Smooth muscle cell (in vitro differentiated cells): ENCODE measurements around the gene FHIT. TPM values are rescaled to one million over a fixed set of nuclear protein-coding genes. Genes with fewer than 3 reads are reported as not detected.

ENCODE experiments used
- DNase-seq: peaks from one replicate; lab custom pipeline; 2025; ENCODE audit not compliant: unreplicated experiment; lab: John Stamatoyannopoulos, UW
- H2AFZ ChIP-seq: fragments of 200-600 bp; sonication (generic); 2 replicates; pipeline ENCODE4 v1.6.0; 2016; ENCODE audit warnings: antibody characterized with exemption, low read depth, mild to moderate bottlenecking
- H3F3A ChIP-seq: fragments of 200-600 bp; sonication (generic); 2 replicates; pipeline ENCODE4 v1.6.0; 2017; ENCODE audit warnings: antibody characterized with exemption, low read depth
- H3K27ac ChIP-seq: fragments of 200-600 bp; sonication (generic); 2 replicates; pipeline ENCODE4 v1.5.1; 2016; ENCODE audit warnings: low read depth, mild to moderate bottlenecking
- H3K27me3 ChIP-seq: fragments of 200-600 bp; sonication (generic); 2 replicates; pipeline ENCODE4 v1.6.1; 2016; ENCODE audit warnings: low read depth, mild to moderate bottlenecking
- H3K36me3 ChIP-seq: fragments of 200-600 bp; sonication (generic); 2 replicates; pipeline ENCODE4 v1.5.1; 2016; ENCODE audit warnings: low read depth
- H3K4me1 ChIP-seq: fragments of 200-600 bp; sonication (generic); 2 replicates; pipeline ENCODE4 v1.5.1; 2016; ENCODE audit warnings: low read depth
- H3K4me2 ChIP-seq: fragments of 200-600 bp; sonication (generic); 2 replicates; pipeline ENCODE4 v1.6.0; 2016; ENCODE audit warnings: mild to moderate bottlenecking
- H3K4me3 ChIP-seq: fragments of 200-600 bp; sonication (generic); 2 replicates; pipeline ENCODE4 v1.5.1; 2016; ENCODE audit warnings: mild to moderate bottlenecking
- H3K79me2 ChIP-seq: fragments of 200-600 bp; sonication (generic); 2 replicates; pipeline ENCODE4 v1.6.0; 2016; ENCODE audit warnings: low read depth, mild to moderate bottlenecking
- H3K9ac ChIP-seq: fragments of 200-600 bp; sonication (generic); 2 replicates; pipeline ENCODE4 v1.6.0; 2016; ENCODE audit warnings: low read depth
- H3K9me3 ChIP-seq: fragments of 200-600 bp; sonication (generic); replicated peaks from 2 replicates; pipeline ENCODE4 v1.5.1; 2016; ENCODE audit warnings: low read depth
- H4K20me1 ChIP-seq: fragments of 200-600 bp; sonication (generic); 2 replicates; pipeline ENCODE4 v1.6.0; 2016; ENCODE audit warnings: low read depth
- CTCF ChIP-seq: fragments of 200-600 bp; sonication (generic); IDR thresholded peaks from 2 replicates; pipeline ENCODE4 v1.5.1; 2017; ENCODE audit warnings: borderline replicate concordance, mild to moderate bottlenecking, antibody characterized with exemption; ENCODE audit not compliant: insufficient read depth, poor library complexity, severe bottlenecking
- WGBS: methylation state at CpG from one replicate; pipeline ENCODE4 v1.1.7; 2016; ENCODE audit warnings: low lambda C conversion rate; 5-methylcytosine and 5-hydroxymethylcytosine counted together
- polyA plus RNA-seq: library from polyadenylated mRNA; unstranded; fragments of >200 nt; fragmentation: Nextera tagmentation; extraction: Ambion mirVana; gene quantifications from 2 replicates; pipeline ENCODE4 v1.2.1, GENCODE V29; 2016
- total RNA-seq: library from RNA; depleted of rRNA; stranded (reverse); fragments of >200 nt; gene quantifications from 2 replicates; pipeline ENCODE4 v1.2.3, GENCODE V29; 2014

Gene FHIT
- total and polyA plus RNA-seq, 2 experiments from 2014 or later = 5.9 to 6.7 TPM

GRCh38 chr3:60698117-60698516 lies 553.1 kb downstream of the FHIT start:
- 74% methylated on average over 3 of the region's 3 CpGs for WGBS
- peaks cover 18% of the 10 kb centered on the region for H3K4me1 ChIP-seq

DNA sequence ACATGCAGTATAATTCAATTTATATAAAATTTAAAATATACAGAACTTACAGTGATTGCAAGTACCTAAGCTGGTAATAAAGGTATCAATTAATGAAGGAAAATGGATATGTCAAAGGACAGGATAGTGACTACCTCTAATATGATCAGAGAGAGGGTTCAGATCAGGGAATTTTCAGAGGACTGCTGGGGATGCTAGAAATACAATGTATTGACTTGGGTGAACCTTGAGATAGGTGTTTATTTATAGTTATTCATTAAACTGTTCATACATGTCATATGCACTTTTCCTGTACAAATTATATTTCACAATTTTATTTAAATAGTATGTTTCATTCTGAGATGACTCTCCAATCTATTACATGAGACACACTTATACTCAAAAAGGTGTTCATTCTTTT lies 554.1 kb downstream of the FHIT start:
- no peaks in the 10 kb centered on the region for H3K36me3 ChIP-seq
- H4K20me1 ChIP-seq = no peaks in the 10 kb centered on the region
- no peaks in the 10 kb centered on the region for H3K27me3 ChIP-seq
- peaks cover 6% of the 10 kb centered on the region for H3K9me3 ChIP-seq
- H3K4me3 ChIP-seq = no peak overlapping the region
- no peak for TF ChIP-seq CTCF
- H3K4me1 ChIP-seq = peaks cover 18% of the 10 kb centered on the region
- no peaks in the 10 kb centered on the region for H3K79me2 ChIP-seq
- no peak overlapping the region for H3K4me2 ChIP-seq
- H2AFZ ChIP-seq = no peak overlapping the region
- no peaks in the 10 kb centered on the region for H3F3A ChIP-seq
- no peak overlapping the region for H3K9ac ChIP-seq
- DNase-seq = no peak
- H3K27ac ChIP-seq = no peak overlapping the region

More at GRCh38 chr3:60698117-60698516, 553.1 kb downstream of the FHIT start:
- TF ChIP-seq CTCF = no peak
- H3F3A ChIP-seq = no peaks in the 10 kb centered on the region
- H3K79me2 ChIP-seq = no peaks in the 10 kb centered on the region
- H2AFZ ChIP-seq = no peak overlapping the region
- H3K9ac ChIP-seq = no peak overlapping the region
- no peaks in the 10 kb centered on the region for H3K9me3 ChIP-seq
- H3K36me3 ChIP-seq = no peaks in the 10 kb centered on the region
- no peak overlapping the region for H3K4me2 ChIP-seq
- H3K27ac ChIP-seq = no peak overlapping the region
- DNase-seq = no peak
- no peaks in the 10 kb centered on the region for H4K20me1 ChIP-seq
- H3K27me3 ChIP-seq = no peaks in the 10 kb centered on the region
- H3K4me3 ChIP-seq = no peak overlapping the region

DNA sequence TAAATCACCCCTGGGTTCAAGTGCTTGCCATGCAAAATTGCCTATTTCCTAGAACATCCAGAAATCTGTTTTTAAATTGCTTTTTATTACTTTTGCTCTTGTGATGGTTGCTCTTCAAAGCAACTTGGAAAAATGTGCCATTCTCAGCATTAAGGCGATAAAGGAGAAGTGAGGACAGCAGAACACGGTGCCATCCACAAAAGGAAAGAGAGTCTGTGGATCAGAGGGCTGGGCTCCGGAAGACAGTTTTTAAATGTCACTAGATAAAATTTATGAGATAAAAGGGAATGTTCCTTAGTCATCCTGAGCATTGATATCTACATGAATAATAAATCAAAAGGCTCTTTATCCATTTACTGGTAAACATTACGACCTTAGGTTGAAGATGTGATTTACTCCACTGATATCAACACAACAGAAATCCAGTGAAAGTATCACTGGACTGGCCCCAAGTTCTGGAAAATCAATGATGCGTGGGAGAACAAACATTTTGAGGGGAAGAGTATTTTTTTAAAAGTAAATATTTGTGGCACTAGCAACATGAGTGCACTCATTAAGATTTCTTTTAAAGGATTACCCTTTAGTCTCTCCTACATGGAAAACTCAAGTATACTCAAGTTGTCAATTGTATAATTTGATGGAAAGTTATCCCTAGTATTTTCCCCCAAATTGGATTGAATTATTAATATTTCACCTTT lies 554.7 kb downstream of the FHIT start:
- 36% methylated on average over 5 of the region's 5 CpGs for WGBS
- Histone ChIP-seq H3K79me2 (no peaks in the 10 kb centered on the region), H3F3A (no peaks in the 10 kb centered on the region), H3K4me2 (peak overlapping the region; percentile 60), H3K4me1 (peaks cover 18% of the 10 kb centered on the region), H3K27me3 (no peaks in the 10 kb centered on the region), H3K9ac (no peak overlapping the region), H2AFZ (no peak overlapping the region), H3K27ac (no peak overlapping the region), H3K9me3 (peaks cover 6% of the 10 kb centered on the region), H4K20me1 (no peaks in the 10 kb centered on the region), H3K4me3 (no peak overlapping the region), H3K36me3 (no peaks in the 10 kb centered on the region)
- DNase-seq = no peak
- TF ChIP-seq CTCF = no peak

DNA sequence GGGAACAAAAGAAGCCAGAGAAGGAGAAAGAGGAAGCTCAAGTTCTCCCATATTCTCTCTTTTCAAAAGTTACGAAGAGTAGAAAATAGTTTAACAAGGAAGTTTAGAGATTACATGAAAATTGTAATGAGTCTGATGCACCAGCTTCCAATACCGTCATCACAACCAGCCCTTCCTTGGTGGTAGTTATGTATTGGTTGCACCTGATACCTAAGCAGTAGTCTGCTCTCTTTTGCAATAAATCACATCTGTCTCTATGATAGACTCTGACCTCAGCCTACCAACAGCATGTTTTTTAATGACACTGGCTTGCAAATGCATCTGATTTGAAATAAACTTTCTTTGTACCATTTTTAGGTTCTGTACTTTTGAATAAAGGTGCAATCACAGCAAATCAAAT lies 575.8 kb downstream of the FHIT start:
- TF ChIP-seq CTCF = no peak
- WGBS = 60% methylated on average over 2 of the region's 2 CpGs
- Histone ChIP-seq H3K9ac (no peak overlapping the region), H3K4me3 (no peak overlapping the region), H3K27me3 (no peaks in the 10 kb centered on the region), H2AFZ (no peak overlapping the region), H3F3A (no peaks in the 10 kb centered on the region), H4K20me1 (no peaks in the 10 kb centered on the region), H3K36me3 (no peaks in the 10 kb centered on the region), H3K79me2 (no peaks in the 10 kb centered on the region), H3K4me1 (peaks cover 5% of the 10 kb centered on the region), H3K4me2 (no peak overlapping the region), H3K27ac (no peak overlapping the region), H3K9me3 (no peaks in the 10 kb centered on the region)
- no peak for DNase-seq
